HTR-8/SVneo (cell line): Measurements from ENCODE around the gene PSME4.

ENCODE experiments used
- DNase-seq: peaks from one replicate; pipeline ENCODE4 v3.0.0; 2011; ENCODE audit warnings: low spot score, mixed read lengths; ENCODE audit not compliant: insufficient read length
- FAIRE-seq: peaks from 2 replicates; lab custom pipeline; 2011; peaks lifted over from hg19 to GRCh38; lab: Jason Lieb, UNC

Gene PSME4

DNA sequence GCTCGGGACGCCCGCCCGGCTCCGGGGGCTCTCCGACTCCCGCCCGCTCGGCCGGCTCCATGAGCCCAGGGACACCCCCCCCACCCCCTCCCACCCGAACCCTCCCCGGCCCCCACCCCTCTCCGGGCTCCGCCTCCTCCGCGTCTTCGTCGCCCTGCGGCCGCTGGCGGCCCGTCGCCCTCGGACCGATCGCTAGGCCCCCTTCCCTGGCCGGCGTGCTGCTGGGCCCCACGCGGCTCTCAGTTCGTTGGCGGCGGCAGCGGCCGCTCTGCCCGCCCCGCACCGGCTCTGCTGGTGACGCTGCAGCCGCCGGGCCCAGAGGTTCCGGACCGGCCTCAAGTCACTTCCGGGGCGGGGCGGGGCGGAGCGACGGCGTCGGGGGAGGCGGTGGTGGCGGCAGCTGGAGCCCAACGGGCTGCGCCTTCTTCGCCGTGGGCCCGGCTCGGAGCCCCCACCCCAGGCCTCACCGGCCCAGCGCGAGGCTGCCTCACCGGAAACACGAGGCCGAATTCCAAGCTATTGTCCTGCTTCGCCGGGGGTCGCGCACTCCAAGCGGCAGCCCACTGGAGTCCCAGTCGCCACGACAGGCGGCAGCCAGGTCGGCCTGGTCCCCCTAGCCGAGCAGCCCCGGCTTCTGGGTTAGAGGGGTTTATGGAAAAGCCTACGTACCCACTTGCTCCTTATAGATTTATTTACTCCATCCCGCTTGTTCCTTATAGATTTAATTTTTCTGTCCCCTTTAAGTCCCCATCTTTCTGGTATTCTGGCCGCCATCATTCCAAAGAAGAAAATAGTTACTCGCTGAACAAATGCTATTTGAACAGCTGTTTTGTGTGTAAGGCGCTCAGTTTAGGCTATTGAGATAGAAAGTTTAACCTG lies at the start of gene PSME4:
TSS of gene PSME4 (minus strand) at position 270 of the 879 bp plus-strand sequence. CDS start at position 61, 209 bp downstream.
- DNase-seq: peak; percentile 89
- FAIRE-seq: peak; percentile 88

- no peak for FAIRE-seq
- DNase-seq: no peak
Observed at GRCh38 chr2:54015798-54016699, 45.3 kb upstream of the PSME4 start.

DNA sequence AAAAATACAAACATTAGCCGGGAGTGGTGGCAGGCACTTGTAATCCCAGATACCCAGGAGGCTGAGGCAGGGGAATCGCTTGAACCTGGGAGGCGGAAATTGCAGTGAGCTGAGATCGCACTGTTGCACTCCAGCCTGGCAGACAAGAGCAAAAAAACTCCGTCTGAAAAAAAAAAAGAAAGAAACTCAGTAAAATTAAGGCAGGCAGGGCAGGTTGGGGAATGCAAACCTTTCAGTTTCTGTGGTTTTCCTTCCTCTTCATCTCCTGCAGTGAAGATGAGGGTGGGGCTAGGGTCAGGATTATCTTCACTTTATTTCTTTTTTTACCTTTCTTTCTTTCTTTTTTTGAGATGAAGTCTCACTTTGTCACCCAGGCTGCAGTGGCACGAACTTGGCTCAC lies 43.2 kb upstream of the PSME4 start:
- no peak for FAIRE-seq

GRCh38 chr2:54012538-54013141 lies 41.8 kb upstream of the PSME4 start:
- FAIRE-seq (no peak), DNase-seq (no peak)

More for the DNA sequence above, 43.2 kb upstream of the PSME4 start:
- DNase-seq: no peak

DNA sequence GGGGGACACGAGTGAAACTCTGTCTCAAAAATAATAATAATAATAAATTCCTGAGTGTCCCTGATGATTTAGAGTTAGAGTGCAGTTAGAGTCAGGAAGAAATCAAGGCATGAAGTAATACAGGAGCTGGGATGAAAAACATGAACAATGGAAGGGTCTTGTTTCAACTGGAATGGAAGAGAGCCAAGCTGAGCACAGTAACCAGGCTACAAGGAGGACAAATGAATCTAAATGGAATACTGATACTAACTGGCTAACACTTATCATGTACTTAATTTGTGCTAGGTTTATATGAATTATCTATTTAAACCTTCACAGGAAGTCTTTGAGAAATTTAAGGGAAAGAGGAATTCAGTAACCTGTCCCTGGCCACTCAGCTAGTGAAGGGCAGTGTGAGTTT lies 38.8 kb upstream of the PSME4 start:
- DNase-seq (no peak), FAIRE-seq (no peak)

GRCh38 chr2:54008439-54008838 lies 37.6 kb upstream of the PSME4 start:
- DNase-seq: no peak
- no peak for FAIRE-seq

GRCh38 chr2:54000524-54000923 lies 29.7 kb upstream of the PSME4 start:
- no peak for FAIRE-seq
- no peak for DNase-seq

- DNase-seq (no peak), FAIRE-seq (no peak)
Observed at GRCh38 chr2:54000122-54000521, 29.3 kb upstream of the PSME4 start.

GRCh38 chr2:53998834-53999233 lies 28.0 kb upstream of the PSME4 start:
- DNase-seq (no peak), FAIRE-seq (no peak)

DNA sequence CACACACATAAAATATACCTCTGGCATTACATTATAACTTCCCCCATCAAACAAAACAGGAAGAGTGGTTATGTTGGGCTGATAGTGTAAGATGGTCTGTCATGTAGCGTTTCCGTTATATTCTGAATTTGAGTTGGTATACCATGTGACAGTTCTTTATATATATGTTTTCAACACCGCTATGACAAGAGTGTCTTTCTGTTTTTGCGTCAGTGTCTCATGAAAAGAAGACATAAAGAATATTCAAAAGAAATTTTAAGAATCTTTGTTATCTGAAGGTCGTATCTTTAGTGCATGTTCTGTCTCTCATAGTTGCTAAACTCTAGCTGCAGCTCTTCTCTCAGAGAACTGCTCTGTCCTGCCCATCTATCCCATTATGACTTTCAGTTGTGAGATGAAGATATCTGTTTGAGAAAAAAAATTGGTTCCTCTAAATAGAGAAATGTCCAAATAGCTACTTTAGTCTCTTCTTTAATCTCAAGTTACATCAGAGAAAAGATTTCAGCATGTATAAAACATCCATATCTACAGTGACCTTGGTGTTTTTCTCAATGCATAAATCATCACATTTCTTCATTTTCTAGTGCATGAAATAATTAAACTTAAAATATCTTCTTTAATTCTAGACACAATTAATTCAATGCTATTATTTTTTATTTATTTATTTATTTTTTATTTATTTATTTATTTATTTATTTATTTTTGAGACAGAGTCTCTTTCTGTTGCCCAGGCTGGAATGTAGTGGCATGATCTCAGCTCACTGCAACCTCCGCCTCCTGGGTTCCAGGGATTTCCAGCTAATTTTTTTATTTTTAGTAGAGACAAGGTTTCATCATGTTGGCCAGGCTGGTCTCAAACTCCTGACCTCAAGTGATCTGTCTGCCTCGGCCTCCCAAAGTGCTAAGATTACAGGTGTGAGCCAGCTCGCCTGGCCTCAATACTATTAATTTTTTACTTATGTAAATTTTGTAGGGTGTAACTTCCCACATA lies 24.3 kb upstream of the PSME4 start:
- DNase-seq: no peak
- no peak for FAIRE-seq

DNA sequence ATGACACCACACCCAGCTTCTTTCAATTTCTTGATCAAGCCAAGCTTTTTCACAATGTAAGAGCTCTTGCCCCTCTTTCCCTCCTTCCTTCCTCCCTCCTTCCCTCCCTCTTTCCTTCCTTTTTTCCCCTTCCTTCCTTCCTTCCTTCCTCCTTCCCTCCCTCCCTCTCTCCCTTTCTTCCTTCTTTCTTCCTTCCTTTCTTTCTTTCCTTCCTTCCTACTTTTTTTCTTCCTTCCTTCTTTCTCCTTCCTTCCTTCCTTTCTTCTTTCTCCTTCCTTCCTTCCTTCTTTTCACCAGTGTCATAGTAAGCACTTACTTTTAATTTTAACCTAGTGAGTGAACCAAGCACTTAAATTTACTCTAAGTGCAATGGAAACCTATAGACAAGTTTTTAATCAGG lies 21.2 kb upstream of the PSME4 start:
- FAIRE-seq (no peak), DNase-seq (no peak)

- no peak for FAIRE-seq
- no peak for DNase-seq
Observed at GRCh38 chr2:53989210-53989862, 18.5 kb upstream of the PSME4 start.

DNA sequence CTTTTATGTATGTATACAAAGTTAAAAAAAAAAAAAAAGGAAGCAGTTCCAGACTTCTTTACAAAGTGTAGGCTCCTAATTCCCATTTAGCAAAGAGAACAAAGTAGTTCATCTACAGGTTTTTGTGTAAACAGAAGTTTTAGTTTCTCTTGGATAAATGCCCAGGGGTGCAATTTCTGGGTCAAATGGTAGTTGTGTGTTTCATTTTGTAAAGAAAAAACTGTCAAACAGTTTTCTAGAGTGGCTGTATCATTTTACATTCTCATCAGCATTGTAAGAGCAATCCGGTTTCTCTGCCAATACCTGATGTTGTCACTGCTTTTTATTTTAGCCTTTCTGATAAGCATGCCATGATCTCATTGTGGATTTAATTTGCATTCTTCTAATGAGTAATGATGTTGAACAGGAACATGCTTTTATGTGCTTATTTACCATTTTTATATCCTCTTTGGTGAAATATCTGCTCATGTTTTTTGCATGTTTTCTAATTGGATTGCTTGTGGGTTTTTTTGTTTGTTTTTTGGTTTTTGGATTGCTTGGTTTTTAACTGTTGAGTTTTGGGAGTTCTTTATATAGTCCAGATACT lies 16.6 kb upstream of the PSME4 start:
- no peak for DNase-seq
- no peak for FAIRE-seq

DNA sequence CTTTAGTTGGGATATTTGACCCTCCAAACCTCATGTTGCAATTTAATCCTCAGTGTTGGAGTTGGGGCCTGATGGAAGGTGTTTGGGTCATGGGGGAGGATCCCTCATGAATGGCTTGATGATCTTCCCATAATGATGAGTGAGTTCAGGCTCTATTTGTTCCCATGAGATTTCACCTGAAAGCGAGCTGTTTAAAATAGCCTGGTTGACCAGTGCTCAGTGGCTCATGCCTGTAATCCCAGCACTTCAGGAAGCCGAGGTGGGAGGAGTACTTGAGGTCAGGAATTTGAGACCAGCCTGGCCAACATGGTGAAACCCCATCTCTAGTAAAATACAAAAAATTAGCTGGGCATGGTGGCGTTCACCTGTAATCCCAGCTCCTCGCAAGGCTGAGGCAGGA lies 14.9 kb upstream of the PSME4 start:
- FAIRE-seq: no peak
- no peak for DNase-seq

DNA sequence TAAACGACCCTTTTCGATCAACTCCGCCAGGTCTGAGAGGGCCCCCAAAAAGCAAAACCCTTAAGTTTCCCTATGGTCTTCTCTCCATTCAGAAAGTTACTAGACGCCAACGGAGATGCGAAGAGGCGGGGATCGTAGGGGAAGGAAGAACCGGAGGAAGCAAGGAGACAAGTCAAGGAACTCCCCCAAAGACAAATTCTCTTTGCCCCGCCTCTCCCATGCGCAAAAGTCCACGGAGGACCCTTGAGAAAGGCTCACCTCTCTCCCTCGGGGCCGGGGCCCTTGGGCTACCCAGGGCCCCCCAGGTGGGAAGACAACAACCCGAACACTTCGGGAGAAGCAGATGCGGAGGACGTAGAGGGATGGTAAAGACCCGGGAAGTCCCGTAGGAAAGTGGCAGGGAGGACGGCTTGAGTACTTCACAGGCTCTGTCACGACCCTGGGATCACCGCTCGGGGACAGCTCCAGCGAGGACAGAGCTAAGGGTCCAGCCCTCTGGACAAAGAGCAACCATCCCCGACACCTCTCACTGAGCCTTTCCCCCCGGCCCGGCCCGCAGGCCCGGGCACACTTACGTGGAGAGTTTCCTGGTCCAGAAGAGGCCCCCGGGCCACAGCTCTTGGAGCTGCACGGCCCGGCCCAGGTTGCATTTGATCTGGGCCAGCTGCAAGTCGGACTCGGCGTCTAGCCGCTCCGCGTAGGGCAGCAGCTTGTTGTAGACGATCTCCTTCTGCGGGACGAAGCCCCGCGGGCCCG lies 647 bp downstream of the PSME4 start:
- DNase-seq (peak; percentile 39), FAIRE-seq (no peak)

DNA sequence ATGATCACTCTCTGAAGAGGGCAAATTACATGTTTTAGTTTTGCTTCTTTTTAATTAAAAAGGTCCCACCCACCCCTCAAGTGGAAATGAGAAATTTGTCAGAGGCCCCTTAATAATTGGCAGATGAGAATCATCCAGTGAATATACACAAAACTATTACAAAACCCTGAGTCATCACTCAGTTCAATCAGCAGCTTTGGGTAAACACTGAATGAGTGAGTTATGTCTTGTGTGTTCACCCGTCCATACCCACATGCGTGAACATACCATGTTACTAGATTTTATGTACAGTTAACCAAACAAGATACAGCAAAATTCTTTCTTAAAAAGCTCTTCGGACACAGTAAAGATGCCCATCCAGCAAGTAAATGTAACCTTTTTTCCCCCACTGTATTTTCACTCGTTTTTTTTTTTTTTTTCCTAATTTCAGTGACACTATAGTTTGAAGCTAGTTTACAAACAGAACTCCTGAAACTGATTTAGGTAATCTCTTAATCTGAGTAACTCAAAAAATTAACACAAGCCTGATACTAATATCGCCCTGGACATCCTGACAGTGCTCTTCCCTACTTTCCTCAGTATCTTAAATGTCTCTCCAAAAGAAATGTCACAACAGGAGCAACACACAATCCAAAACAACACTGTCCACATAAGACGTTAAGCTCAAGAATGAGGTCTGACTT lies 1.4 kb downstream of the PSME4 start:
- peak; percentile 68 for DNase-seq
- no peak for FAIRE-seq

DNA sequence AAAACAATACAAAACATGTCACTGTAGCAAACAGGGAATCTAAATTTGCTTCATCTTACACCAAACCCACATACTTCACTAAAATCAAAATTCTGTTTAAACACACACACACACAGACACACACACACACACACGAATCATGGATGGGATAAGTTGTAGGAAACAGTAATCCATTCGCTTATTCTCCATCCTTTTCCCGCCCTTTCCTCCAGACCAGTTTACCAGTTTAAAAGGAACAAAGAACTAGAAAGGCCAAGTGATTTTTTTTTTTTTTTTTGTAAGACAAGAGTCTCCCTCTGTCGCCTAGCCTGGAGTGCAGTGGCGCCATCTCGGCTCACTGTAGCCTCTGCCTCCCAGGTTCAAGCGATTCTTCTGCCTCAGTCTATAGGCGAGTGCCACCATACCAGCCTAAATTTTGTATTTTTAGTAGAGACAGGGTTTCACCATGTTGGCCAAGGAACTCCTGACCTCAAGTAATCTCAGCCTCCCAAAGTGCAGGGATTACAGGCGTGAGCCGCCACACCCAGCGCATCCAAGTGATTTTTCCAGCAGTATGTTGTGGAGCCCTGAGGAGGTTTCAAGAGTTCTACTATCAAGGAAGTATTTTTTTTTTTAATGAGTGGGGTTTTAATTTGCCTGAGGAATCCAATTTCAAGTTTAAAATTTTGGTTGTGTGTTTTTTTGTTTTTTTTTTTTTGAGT lies 5.7 kb downstream of the PSME4 start:
- DNase-seq (no peak), FAIRE-seq (no peak)
